HTR-8/SVneo (cell line): ENCODE data around the gene GHDC.

Source experiments
- DNase-seq: peaks from one replicate; pipeline ENCODE4 v3.0.0; 2011; ENCODE audit warnings: low spot score, mixed read lengths; ENCODE audit not compliant: insufficient read length
- FAIRE-seq: peaks from 2 replicates; lab custom pipeline; 2011; peaks lifted over from hg19 to GRCh38; lab: Jason Lieb, UNC

The GHDC gene

DNA sequence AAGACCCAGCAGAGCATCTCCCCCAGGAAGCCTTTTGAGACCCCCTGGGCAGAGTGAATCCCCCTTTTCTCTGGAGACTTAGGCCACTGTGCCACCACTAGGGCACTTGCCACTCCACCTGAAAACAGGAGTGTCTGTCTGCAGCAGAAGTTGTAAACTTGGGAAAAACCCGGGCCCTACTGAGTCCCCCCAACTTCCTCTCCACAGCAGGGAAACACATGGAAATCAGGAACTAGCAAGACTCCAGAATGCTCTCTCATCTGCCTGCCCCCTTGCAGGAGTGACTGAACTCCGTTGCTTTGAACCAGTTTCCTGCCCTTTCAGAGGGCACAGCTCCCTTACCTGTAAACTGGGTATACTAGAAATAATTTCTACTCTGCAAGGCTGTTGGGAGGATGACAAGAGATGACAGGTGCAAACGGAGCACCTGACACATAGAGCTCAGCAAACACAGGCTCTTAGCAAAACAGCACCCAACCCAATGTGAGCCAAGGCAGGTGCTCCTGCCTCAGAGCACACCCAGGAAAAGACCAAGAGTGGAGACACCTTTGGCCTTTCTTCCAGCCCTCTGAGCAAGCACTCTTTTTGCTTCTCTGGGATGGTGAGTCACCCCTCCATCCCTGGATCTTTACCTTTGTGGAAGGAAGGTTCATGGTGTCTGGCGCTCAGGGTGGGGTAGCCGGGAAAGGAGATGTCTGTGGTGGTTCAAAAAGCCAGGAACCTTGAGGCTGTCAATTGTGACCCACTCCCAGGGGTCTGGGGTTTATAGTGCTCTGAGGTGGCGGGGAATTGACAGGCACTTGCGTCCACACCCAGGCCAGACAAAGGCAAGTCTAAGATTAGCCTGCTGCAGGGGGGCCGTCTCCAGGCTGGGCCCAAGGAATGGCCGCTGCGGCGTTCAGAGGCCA lies 9.3 kb downstream of the GHDC start, which contains the start of gene HCRT:
Gene HCRT, minus strand, starts transcription at position 740 of the 908 bp plus-strand sequence. Its CDS starts 87 bp downstream, at position 653.
- DNase-seq = no peak

DNA sequence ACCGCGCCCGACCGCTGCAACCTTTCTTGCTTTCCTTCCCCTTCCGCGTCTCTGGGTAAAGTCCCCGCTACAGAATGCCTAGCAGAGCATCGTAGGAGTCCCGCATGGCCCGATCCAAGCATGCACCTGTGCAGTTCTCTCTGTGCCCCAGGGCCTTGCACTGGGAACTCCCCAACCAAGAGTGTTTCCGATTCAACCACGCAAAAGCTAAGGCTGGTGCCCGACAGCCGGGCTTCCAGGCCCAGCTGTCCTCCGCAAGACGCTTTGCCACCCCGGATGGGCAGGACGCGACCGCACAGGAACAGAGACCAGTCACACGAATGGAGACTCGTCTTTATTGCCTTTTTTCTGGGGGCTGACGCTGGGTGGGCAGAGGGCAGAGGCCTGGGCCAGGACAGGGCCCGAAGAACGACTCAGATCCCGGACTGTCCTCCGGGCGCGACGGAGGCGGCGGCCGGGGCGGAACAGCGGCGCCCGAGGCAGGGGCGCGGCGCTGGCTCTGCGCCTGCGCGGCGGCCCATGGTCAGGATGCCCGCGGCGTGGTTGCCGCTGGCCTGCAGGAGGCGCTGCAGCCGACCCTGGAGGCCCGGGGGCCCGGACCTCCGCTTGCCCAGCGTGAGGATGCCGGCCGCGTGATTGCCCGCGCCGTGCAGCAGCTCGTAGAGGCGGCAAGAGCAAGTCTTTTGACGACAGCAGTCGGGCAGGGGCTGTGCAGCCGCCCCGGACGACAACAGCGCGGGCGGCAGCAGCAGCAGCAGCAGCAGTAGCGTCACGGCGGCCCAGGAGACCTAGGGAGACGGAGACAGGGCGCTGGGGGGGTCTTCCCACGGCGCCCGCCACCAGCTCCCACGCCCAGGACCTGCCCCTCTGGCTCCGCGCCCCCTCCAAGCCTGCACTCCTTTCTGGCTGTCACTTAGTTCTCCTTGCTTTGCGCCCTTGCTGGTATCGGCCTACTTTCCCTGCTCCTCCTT lies 10.3 kb downstream of the GHDC start:
- DNase-seq (no peak), FAIRE-seq (no peak)

More for the DNA sequence above, 9.3 kb downstream of the GHDC start, which contains the start of gene HCRT:
- no peak for FAIRE-seq

DNA sequence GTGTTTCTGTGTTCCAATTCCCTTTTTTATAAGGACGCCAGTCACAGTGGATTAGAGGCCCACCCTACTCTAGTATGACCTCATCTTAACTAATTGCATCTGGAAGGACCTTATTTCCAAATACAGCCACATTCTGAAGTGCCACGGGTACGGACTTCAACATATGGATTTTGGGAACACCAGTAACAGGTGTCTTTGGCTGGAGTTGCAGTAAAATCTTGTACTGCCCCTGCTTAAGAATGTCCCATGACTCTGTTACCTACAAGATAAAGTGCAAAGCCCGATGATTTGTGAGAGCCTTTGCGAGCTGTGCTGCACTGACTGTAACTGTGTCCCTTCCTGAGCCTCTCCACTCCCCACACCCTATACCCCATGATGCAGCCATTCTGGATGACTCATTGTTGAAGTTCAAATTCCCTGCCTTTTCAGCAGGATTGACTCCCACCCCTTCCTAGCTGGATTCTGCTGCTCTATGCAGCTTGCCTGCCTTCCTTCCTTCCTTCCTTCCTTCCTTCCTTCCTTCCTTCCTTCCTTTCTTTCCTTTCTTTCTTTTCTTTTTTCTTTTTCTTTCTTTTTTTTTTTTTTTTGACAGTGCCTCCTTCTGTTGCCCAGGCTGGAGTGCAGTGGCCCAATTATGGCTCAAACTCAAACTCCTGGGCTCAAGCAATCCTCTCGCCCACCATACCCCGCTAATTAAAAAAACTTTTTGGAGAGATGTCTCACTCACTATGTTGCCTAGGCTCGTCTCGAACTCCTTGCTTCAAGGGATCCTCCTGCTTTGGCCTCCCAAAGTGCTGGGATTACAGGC lies 11.2 kb downstream of the GHDC start:
- FAIRE-seq (peak; percentile 13), DNase-seq (no peak)

DNA sequence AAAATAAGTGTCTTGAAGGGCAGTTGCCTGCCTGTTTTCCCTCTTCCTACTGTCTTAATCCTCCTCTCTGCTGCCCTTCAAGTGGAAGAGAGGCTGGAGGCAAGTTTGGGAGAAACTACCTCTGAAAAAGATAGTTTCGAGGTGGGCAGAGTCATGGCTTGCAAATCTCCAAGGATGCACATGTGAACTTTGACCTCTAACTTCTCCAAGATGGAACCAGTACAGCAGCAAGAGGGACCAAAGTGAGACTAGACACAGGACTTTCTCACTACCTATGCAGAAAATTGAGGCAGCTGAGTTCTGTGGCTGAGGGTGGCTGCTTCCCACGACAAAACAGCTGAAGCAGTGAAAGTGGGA lies 12.5 kb downstream of the GHDC start:
- FAIRE-seq = no peak
- DNase-seq = no peak

DNA sequence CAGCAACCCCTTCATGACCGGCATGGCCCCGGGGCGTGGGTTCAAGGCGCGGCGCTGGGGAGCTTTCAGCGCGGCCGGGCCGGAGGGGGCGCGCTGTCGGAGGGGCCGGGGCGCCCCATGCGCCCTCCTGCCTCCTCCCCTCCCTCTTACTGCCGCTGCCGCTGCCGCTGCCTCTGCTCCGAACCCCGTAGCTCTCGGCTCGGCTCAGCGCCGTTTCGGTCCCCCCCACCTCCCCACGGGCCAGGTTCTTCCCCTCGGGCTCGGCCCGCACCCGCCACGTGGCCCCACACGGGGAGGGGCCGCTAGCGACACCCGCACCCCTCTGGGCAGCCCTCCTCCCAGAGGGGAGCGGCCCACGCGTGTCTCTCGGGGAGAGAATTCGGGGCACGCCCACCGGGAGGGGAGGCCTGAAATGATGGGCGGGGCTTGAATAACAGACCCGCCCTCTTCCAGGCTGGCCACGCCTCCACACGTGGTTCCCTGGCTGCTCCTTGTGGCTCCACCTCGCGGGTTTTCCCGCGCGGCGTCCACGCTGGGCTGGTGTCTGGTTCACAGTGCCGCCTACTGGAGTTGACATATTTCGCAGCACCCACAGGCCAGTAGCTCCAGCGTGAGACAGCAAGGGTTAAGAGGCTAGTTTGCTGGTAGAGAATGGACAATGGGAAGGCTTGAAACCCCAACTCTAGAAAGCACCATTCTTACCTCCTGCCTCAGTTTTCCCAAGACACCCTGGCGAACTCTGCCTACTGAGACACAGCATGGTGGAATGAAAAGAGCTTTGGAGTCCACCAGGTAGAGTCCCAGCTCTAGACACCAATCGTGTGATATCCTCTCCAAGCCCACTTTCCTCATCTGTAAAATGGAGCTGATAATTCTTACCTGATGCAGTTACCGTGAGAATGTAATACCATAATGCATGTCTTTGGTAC lies 13.1 kb downstream of the GHDC start, which contains the start of gene KCNH4:
Gene KCNH4, minus strand, starts transcription at position 221 of the 929 bp plus-strand sequence. Its CDS starts 197 bp downstream, at position 24.
- peak; percentile 66 for FAIRE-seq
- DNase-seq = peak; percentile 65

DNA sequence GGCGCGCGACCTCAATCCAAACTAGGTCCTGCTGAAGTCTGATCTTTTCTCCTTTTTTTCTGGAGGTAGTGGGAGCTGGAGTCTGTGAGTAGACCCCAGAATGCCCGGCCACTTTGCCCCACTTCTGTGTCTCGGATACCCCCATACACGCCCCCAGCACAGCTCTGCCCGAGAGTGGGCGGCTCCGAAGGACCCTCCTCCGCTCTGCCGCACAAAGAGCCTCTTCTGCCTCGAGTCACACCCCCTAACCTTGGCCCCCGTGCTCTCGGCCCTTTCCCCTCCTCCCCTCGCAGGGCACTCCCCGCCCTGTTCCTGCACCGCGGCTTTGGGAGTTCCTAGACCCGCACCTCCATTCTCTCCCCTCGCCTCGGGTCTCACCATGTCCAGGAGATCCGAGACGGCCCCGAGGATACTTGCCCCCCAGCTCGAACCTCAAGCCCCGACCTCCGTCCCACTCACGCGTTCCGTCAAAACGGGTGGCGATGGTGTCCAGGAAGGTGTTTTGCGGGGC lies 13.8 kb downstream of the GHDC start:
- DNase-seq = no peak

DNA sequence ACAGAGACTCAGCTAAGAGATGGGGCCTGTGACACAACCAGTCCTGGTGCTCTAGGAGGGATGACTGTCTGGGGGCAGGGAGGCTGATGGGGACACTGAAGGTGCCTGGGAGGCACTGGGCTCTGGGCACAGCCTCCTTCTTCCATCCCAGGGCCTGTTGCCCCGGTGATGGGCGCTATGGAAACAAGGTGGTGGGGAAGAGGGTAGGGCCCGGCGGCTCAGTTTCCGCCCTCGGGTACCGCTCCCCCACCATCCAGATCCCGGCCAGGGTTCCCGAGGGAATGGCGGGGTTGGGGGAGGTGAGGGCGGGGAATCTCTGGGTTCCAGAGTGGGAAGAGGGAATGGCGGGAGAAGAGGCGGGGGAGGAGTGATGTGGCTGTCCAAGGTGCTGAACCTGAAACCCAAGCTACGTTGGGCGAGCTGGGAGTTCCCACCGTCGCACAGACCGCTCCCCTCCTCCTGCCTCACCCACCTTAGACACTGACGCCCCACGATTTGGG lies 14.3 kb downstream of the GHDC start:
- DNase-seq (peak; percentile 53), FAIRE-seq (no peak)

More for the DNA sequence above, 13.8 kb downstream of the GHDC start:
- no peak for FAIRE-seq

DNA sequence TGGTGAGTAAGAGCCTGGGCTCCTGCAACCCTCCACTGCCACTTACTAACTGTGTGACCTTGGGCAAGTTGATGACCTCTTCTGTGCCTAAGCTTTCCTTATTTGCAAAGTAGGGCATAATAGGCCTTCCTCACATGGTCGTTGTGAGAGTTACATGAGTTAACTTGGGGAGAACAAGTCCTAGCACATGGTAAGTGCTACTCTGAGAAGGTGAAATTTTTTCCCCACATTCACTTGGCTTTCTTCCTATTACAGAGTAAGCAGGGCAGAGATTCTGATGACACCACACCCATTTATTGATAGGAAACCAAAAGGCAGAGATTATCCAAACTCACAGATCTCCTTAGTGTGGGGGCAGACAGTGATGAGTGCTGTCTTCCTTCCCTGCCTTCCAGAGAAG lies 15.0 kb downstream of the GHDC start:
- peak; percentile 20 for FAIRE-seq

DNA sequence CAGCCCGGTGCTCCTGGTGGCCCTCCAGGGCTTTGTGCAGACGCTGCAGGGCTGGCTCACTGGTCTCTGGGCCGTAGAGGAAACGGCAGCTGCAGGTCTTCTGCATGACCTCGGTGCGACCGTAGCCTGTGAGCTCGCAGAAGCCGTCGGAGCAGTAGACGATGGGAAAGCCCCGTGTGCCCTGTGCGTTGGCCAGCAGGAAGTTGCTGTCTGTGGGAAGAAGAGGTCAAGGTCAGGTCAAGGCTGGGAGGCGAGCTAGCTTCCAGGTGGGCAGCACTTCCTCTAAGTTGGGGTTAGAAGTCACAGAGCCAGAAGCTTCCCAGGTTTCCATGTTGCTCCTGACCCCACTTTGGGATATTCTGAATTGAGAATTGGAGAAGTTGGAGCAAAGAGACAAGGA lies 15.5 kb downstream of the GHDC start:
- no peak for FAIRE-seq
- no peak for DNase-seq

More for the DNA sequence above, 15.0 kb downstream of the GHDC start:
- no peak for DNase-seq

DNA sequence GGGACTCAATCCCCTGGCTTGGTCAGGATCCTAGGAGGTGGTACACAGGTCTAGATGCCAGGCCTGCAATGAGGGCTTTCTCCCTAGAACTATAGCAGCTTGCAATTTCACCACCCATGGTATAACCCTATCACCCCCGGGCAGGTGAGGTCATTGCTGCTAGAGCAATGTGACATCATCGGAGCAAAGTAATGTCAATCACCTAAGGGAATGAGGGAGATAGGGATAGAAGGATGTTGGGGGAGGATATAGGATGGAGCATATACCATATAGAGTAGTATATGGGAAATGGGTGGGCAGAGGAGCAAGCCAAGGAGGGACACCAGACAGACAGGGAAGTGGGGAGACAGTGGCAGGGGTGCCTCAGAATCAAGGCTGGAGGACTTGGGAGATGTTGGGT lies 16.6 kb downstream of the GHDC start:
- DNase-seq (no peak), FAIRE-seq (peak; percentile 16)

DNA sequence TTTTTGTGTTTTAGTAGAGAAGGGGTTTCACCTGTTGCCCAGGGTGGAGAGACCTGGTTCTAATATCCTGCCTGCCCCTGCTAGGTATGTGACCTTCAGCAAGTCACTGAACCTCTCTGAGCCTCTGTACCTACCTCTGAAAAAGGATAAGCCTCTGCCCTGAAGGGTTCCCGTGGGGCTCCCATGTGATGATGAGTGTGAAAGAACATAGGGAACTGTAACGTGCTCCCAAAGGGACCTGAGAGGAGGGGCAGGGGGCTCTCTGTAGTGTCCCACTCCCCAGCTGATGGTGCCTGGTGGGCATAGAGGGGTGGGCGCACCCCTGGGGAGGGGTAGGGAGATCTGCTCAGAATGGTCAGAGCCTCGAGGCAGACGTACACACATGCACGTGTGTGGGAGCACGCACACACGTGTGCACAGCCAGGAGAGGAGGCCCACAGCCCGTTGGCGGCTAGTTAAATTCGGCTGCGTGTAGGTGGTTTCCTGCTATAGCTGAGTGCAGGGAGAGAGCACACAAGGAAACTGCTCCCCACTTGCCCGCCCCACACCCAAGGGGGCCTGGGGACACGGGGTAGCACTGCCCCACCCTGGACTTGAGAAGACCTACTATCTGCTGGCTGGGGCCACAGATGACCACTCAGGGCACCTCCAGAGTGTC lies 20.0 kb downstream of the GHDC start:
- FAIRE-seq = peak; percentile 16

DNA sequence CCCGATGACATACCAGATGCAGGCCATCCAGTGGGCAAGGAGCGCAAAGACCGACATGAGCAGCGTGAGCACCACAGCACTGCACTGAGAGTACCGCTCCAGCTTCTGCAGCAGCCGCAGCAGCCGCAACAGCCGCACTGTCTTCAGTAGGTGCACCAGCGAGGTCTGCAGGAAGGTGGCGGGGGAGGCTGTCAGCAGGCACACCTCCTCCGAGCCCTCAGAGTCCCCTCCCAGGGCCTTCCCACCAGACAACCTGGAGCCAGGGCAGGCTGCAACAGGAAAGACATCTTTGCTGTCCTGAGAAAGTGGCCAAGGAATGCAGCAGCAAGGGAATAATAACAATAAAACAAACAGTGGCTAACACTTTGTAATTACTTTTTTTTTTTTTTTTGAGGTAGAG lies 22.5 kb downstream of the GHDC start:
- DNase-seq = no peak
- FAIRE-seq = no peak

More for the DNA sequence above, 20.0 kb downstream of the GHDC start:
- DNase-seq = no peak

DNA sequence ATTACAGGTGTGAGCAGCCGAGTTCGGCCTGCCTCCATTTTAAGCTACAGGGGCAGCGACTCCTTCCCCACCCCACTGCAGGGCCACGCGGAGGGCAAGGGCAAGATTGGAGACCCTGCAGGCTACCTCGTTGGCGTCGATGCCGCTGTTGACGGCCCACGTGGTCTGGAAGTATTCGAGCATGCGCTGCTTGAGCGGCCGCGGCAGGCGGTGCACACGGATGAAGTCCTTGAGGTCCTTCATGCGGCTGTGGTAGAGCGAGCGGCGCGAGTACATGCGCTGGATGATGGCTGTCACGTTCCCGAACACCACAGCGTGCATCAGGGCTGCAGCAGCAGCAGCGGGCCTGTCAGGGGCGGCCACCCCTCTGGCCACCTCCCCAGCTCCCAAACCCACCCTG lies 24.9 kb downstream of the GHDC start:
- DNase-seq = no peak
- peak; percentile 52 for FAIRE-seq

DNA sequence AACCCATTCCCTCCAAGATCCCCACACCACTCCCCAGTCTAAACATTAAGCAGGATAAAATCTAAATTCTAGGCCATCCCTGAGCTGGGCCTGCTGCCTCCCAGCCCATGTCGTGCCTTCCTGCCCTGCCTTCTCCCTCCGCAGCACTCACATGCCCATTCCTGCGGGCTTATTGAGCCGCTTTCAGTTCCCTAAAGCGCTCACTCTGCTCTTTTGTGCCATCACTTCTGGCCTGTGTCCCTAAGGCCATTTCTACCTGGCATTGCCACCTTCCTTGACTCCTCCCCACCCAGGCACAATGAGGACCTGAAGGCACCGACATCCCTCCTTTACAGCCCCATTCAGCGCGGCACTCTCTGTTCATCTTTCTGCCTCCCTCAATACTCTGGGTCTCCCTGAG lies 26.5 kb downstream of the GHDC start:
- no peak for FAIRE-seq
- no peak for DNase-seq

DNA sequence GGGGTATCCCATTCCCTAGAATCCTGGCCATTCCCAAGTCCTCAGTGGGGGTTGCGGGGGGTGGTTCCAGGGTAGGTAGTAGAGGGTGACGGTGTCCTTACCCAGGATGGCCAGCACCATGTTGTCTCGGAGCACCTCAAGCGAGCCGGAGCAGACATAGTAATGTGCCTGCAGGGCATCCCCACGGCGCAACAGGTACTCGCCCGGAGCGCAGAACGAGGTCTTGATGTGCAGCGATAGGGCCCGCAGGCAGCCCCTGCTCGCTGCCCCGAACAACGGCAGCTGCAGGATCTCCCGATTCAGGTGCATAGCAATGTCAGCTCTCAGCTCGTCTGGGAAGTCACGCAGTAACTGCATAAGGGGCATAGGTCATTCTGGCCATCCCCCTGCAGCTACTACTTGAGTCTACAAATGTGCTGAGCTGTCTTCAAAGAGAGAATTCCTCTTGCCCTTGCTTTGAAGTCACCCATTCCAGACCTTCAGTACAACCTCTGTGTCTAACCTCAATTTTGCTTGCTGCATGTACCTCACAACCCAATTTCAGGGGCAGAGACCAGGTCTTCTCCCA lies 28.0 kb downstream of the GHDC start:
- FAIRE-seq = no peak

DNA sequence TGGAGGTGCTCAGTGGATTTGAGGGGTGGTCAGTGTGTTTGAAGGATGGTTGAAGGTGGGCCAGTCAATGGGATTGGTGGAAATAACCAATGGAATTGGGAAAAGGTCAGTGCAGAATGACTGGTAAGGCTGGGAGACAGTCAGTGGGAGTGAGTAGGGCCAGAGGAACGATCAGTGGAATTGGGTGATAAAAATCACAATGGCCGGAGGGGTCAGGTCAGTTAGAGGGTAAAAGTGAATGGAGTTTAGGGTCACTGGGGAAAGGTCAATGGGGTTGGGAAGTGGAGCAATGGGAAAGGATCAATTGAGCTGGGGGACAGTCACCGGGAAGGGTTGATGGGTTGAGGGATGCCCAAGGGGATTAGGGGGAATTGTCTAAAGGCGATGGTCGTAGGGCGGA lies 28.5 kb downstream of the GHDC start:
- no peak for DNase-seq
- FAIRE-seq = peak; percentile 4

More for the DNA sequence above, 28.0 kb downstream of the GHDC start:
- no peak for DNase-seq

DNA sequence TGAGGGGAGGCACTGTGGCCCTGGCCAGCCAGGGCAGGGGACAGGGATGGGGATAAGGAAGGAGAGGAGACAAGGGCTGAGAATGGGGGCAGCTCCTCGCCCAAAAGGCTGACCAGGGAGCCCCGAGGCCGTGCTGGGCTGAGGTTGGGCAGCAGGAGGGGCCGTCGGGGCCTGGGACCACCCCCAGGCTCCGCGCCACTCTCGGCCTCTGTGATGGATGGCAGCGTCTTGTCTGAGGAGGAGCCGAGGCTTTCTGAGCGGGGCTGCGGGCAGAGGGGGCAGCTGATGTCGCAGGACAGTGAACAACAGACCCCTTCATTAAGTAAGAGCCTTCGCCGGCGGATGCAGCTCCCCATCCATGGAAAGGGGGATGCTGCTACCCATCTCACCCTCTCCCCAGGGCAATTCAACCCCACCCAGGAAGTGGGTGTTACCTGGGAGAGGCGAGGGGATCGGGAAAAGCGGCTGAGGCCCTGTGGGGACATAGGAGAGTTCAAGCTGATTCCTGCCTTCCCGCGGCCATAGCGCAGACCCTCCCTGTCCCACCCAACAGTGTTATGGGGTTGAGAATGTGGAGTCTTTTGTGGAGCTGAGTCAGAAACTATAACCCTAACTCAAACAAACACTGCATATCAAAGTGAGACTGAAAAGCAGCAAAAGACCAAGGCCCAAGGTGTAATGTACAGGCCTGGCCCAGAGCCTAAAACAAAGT lies 30.4 kb downstream of the GHDC start:
- no peak for FAIRE-seq

More for the DNA sequence above, 30.4 kb downstream of the GHDC start:
- DNase-seq = no peak
